ENCODE measurements around the gene NHS.

NHS gene

DNA sequence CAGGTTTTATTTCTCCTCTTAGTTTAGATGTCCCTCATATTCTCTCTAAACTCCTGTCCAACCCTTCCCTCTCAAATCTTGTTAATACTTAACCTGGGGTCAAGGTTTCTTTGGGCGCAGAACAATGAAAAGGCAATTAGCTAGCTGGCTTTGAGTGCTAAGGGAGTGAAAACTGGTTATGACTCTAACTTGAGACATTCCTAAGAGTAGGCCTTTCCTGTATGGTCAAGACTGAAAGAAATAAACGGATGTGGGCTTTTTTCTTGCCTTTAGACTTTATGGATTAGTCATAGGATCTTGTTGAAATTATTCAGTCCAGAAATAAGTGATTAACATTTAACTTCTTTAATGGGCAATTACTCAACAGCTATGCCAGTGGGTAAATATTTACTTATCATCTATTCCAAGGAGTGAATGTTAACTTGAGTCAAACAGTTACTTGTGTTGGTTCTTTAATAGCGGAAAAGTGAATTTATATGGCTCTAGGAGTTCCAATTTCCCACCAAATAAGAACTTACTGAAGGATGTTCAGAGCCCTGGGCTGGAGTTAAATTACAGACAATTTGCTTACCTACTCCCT is 220.5 kb downstream of the NHS start:
- no peak for DNase-seq
- in situ Hi-C loops (cut with MboI; ENCODE audit: low pct_unique_long_range_greater_than_20kb, low sequenced_read_pairs), result loop anchor here (25.0 kb wide), 1 partner anchor 358 kb away; no protein-coding TSS in a partner anchor

DNA sequence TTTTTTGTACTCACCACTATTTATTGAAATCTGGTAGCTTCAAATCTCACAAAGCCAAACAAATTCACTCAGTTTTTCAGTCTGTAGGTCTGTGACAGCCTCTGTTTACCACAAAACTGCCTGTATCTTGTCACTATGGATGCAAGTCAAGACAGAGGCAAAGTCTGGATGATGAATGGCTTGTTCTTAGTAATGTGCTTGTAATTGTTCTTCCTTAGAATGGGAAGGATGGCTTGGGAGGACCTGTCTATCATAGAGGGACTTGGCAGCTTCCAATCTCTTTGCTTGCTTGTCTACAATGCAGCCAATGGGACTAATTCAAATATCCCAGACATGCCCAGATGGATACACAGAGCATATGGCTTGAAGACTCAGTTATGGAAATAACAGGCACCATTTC is 221.1 kb downstream of the NHS start:
- no peak for DNase-seq

DNA sequence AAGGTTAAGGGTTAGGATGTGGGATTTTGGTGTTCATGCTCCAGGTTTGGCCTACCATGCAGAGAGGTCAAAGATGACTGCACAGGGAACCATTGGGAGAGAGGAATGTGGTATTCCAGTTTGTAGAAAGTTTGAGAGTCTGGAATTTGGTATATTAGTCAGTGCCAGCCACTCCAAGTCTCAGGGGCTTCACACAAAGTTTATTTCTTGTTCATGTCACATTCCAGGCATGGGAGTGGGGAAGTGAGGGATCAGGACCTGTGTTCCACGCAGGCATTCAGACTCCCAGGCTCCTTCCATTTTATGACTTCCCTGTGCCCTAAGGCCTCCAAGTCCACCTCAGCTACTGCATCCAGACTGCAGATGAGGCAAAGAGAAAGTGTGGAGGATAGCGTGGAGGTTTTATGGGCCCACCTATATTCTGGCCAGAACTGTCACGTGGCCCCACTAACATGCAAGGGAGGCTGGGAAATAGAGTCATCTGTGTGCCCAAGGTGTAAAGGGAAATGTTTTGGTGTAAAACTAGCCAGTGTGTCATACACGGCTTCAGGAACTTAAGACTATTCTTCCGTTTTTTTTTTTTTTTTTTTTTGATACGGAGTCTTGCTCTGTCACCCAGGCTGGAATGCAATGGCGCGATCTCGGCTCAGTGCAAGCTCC is 221.7 kb downstream of the NHS start:
- no peak for DNase-seq
- in situ Hi-C loops (cut with MboI; ENCODE audit: low pct_unique_long_range_greater_than_20kb, low sequenced_read_pairs), result loop anchor here (25.0 kb wide), 1 partner anchor 359 kb away; no protein-coding TSS in a partner anchor

More for the DNA sequence above, 221.1 kb downstream of the NHS start:
- in situ Hi-C loops (cut with MboI; ENCODE audit: low pct_unique_long_range_greater_than_20kb, low sequenced_read_pairs), result loop anchor here (25.0 kb wide), 1 partner anchor 359 kb away; no protein-coding TSS in a partner anchor

GRCh38 chrX:17597327-17597726 is 222.3 kb downstream of the NHS start:
- in situ Hi-C loops (cut with MboI; ENCODE audit: low pct_unique_long_range_greater_than_20kb, low sequenced_read_pairs), result loop anchor here (25.0 kb wide), 1 partner anchor 360 kb away; no protein-coding TSS in a partner anchor
- DNase-seq, result no peak

DNA sequence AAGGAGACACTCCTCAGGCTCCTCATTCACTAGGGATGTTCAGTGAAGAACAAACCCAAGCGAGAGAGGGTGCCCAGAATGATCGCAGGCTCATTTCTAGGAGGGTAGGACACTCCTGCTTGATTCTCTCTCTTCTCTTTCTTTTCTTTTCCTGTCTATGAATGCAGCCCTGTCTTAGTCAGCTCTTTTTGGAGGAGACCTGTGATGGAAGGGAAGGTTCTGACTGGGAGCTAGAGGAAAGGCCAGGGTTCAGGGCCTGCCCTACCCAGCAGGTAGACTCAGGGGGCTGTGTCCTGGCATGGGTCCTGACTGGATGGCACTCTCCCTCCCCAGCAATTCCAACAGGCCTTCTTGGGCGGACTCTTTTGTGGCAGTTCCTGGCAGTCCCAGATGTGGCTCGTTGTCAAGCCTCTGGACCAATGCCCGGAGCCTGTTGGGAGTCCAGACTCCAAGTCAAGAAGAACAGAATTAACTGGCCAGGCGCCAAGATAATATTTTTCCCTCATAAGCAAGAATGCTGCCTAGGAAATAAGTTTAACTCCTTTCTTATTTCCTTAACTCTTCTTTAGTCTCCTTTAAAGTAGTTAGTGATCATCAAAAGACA is 222.9 kb downstream of the NHS start:
- in situ Hi-C loops (cut with MboI; ENCODE audit: low pct_unique_long_range_greater_than_20kb, low sequenced_read_pairs), result loop anchor here (25.0 kb wide), 1 partner anchor 361 kb away; no protein-coding TSS in a partner anchor
- no peak for DNase-seq

DNA sequence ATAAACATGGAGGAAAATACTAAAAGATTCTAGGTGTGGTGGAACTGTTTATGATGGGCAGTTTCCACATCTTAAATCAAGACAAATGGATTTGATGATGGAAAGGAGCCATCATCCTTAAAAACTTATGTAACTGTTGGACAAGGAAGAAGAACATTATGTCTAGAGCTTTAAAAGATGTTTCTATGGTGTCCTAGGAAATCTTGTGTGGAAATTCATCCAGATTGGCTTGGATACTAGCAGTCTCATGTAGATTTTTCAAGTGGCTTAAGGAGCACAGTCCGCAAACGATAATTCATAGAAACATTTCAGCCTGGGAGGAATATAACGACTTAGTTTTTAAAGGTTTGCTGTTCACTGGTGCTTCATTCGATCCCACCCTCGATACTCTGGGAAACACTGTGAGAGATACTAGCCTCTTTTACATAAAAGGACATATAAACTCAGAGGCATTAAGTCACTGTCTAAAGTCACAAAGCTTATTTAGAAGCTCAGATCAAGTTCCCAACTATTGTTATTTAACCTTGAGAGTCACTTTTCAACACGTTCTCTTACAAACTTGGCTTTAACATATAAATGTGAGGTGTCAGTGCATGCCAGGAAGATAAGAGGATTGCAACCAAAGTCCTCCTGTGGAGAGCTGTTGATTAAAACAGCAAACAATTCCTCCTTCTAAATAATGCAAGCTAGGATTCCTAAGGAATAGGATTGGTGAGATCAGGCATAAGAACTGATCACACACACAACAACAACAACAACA is 226.6 kb downstream of the NHS start:
- DNase-seq, result no peak
- in situ Hi-C loops (cut with MboI; ENCODE audit: low pct_unique_long_range_greater_than_20kb, low sequenced_read_pairs), result no loop called here

DNA sequence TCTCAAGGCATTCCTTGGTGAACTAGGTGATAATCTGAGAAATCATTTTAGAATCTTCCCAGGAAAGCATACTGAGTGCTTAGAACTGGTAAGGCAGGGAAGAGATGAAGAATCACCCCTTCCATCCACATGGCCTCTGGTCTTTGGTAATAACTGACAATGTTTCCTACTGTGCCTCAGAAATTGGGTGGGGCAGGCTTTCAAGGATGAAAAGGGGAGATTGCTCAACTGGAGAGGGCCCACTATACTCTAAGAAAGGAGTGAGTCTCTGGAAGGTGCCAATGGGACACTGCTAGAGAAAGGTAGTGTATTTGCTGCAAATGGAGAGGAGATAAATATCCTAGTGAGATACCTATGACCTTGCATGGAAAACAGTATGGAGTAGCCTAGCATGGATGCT is 227.2 kb downstream of the NHS start:
- in situ Hi-C loops (cut with MboI; ENCODE audit: low pct_unique_long_range_greater_than_20kb, low sequenced_read_pairs), result no loop called here
- DNase-seq, result no peak

DNA sequence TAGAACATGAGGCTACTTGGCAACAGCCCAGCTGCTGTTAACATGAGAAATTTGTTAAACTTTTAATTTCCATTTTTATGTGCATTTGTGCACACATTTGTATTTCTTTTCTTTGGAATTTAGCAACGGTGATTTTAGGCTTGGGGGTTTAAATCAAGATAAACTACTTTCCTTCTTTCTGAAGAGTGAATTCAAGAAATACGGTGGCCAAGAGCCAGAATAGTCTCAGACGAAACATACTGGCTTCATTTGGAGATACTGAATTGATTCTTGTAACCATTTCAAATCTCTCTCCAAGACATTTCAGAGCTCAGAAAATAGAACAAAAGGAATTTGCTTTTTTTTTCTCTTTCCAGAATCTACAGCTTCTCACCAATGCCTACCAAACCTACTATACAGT is 228.2 kb downstream of the NHS start:
- in situ Hi-C loops (cut with MboI; ENCODE audit: low pct_unique_long_range_greater_than_20kb, low sequenced_read_pairs), result no loop called here

GRCh38 chrX:17605676-17606075 is 230.7 kb downstream of the NHS start:
- DNase-seq, result no peak
- in situ Hi-C loops (cut with MboI; ENCODE audit: low pct_unique_long_range_greater_than_20kb, low sequenced_read_pairs), result no loop called here

More for the DNA sequence above, 228.2 kb downstream of the NHS start:
- DNase-seq, result no peak

GRCh38 chrX:17606231-17606630 is 231.2 kb downstream of the NHS start:
- in situ Hi-C loops (cut with MboI; ENCODE audit: low pct_unique_long_range_greater_than_20kb, low sequenced_read_pairs), result no loop called here
- no peak for DNase-seq

GRCh38 chrX:17608888-17609287 is 233.9 kb downstream of the NHS start:
- in situ Hi-C loops (cut with MboI; ENCODE audit: low pct_unique_long_range_greater_than_20kb, low sequenced_read_pairs), result no loop called here
- no peak for DNase-seq

DNA sequence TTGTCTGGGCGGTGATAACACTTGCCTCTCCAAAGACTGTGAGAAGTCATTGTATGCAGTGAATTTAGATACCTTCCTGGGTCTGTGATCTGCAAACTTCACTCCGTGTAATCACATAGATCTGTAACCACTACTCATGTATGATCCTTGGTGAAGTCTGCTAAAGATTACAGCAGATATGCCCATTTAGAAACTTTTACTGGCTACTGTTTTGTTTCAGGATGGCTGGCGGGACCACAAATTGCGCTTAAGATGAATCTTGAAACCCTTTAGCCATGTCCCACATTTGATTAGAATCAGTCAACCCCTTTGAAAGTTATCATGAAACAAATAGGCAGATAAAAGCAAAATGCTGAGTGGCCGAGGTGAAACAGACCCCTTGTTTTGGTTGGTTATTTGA is 235.8 kb downstream of the NHS start:
- in situ Hi-C loops (cut with MboI; ENCODE audit: low pct_unique_long_range_greater_than_20kb, low sequenced_read_pairs), result no loop called here
- DNase-seq, result no peak

GRCh38 chrX:17613979-17614588 is 239.1 kb downstream of the NHS start:
- in situ Hi-C loops (cut with MboI; ENCODE audit: low pct_unique_long_range_greater_than_20kb, low sequenced_read_pairs), result no loop called here
- no peak for DNase-seq

DNA sequence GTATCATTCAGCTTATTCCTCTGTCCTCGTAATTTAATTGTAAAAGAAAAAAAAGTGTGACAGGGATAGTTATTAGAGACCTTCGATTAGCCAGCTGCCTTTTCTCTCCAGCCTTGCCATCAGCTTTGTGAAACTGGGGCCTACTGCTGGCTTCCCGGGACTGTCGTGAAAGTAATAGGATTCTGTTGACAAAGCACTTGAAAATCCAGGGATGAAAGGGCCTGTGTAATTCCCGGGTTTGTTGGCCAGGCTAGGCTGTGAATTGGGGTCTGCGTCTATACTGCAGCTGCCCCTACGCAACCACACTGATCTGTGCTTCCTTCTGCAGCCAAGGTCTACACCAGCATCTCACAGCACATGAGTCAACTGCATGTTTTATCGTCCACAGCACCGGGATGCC is 241.9 kb downstream of the NHS start:
- DNase-seq, result no peak
- in situ Hi-C loops (cut with MboI; ENCODE audit: low pct_unique_long_range_greater_than_20kb, low sequenced_read_pairs), result no loop called here

GRCh38 chrX:17617806-17618205 is 242.8 kb downstream of the NHS start:
- in situ Hi-C loops (cut with MboI; ENCODE audit: low pct_unique_long_range_greater_than_20kb, low sequenced_read_pairs), result no loop called here
- DNase-seq, result no peak

GRCh38 chrX:17621566-17622270 is 246.7 kb downstream of the NHS start:
- DNase-seq, result no peak
- in situ Hi-C loops (cut with MboI; ENCODE audit: low pct_unique_long_range_greater_than_20kb, low sequenced_read_pairs), result no loop called here

GRCh38 chrX:17622331-17622730 is 247.3 kb downstream of the NHS start:
- no peak for DNase-seq
- in situ Hi-C loops (cut with MboI; ENCODE audit: low pct_unique_long_range_greater_than_20kb, low sequenced_read_pairs), result no loop called here

- in situ Hi-C loops (cut with MboI; ENCODE audit: low pct_unique_long_range_greater_than_20kb, low sequenced_read_pairs), result no loop called here
These were observed 248.8 kb downstream of the NHS start for GRCh38 chrX:17623750-17624149.

GRCh38 chrX:17627026-17627425 is 252.0 kb downstream of the NHS start:
- DNase-seq, result no peak
- in situ Hi-C loops (cut with MboI; ENCODE audit: low pct_unique_long_range_greater_than_20kb, low sequenced_read_pairs), result no loop called here

More at GRCh38 chrX:17623750-17624149, 248.8 kb downstream of the NHS start:
- no peak for DNase-seq

Data from KBM-7 (cell line).